Breast epithelium (tissue), 4 donors: ENCODE results near the gene PLP2. TPM values are rescaled to one million over a fixed set of nuclear protein-coding genes. Genes with fewer than 3 reads are reported as not detected.

Experiments used
- DNase-seq, 2 donors: peaks; one replicate each; pipeline ENCODE4 v3.0.0-alpha.2; 2019; ENCODE audit warnings: low spot score in 2 of 2
- H3K27ac ChIP-seq, 2 donors: fragments of 200-600 bp; sonication (generic) in 1 of 2; one replicate each; pipeline ENCODE4 v1.5.1; 2016 to 2019; ENCODE audit warnings: mild to moderate bottlenecking in 1 of 2
- H3K27me3 ChIP-seq, 2 donors: fragments of 200-600 bp; sonication (generic) in 1 of 2; one replicate each; pipeline versions ENCODE4 v1.5.1 to v1.6.0; 2017 to 2019; ENCODE audit warnings: control low read depth in 1 of 2, mild to moderate bottlenecking in 1 of 2
- H3K36me3 ChIP-seq: fragments of 200-600 bp; one replicate; pipeline ENCODE4 v1.5.1; 2019
- H3K4me1 ChIP-seq, 2 donors: fragments of 200-600 bp; sonication (generic); one replicate each; pipeline ENCODE4 v1.5.1; 2016 to 2019; ENCODE audit warnings: control low read depth in 1 of 2
- H3K4me3 ChIP-seq, 3 donors: fragments of 200-600 bp; sonication (generic); 1 replicate in 2 of 3; 2 replicates in 1 of 3; pipeline ENCODE4 v1.5.1; 2016 to 2019; ENCODE audit warnings: mild to moderate bottlenecking in 3 of 3, moderate library complexity in 2 of 3
- H3K9me3 ChIP-seq, 2 donors: fragments of 200-600 bp; sonication (generic) in 1 of 2; one replicate each; pipeline ENCODE4 v1.5.1; 2016 to 2019; ENCODE audit warnings: control low read depth in 1 of 2
- POLR2A ChIP-seq: fragments of 450-650 bp; IDR thresholded peaks from one replicate; pipeline ENCODE4 v1.6.1; 2016; ENCODE audit warnings: antibody characterized with exemption, mild to moderate bottlenecking, moderate library complexity
- POLR2AphosphoS5 ChIP-seq, 3 donors: sonication (generic); formaldehyde crosslinking; IDR thresholded peaks; one replicate each; pipeline ENCODE4 v1.6.1; 2017; ENCODE audit warnings: antibody characterized with exemption in 3 of 3
- intact Hi-C: fragments of 100-400 bp; cut with DNase I; formaldehyde crosslinking; loops from one replicate; pipeline ENCODE4 v1.15.1; 2023; ENCODE audit warnings: low total_unique reads
- total RNA-seq, 3 donors: library from RNA; depleted of rRNA; stranded (reverse); fragments of >200 nt; gene quantifications; one replicate each; pipeline ENCODE4 v1.1.0, GENCODE V29; 2016
- TF ChIP-seq, protein P1 (sequence below), 3 donors: fragments of 450-650 bp; IDR thresholded peaks; one replicate each; pipeline ENCODE4 v1.5.1; 2016 to 2017; ENCODE audit warnings: antibody characterized with exemption in 3 of 3, mild to moderate bottlenecking in 3 of 3, moderate library complexity in 3 of 3

PLP2 gene
- total RNA-seq, 3 donors from 2014 or later: 23.4 to 27.9 (median 27.8) TPM

GRCh38 chrX:49184294-49185281 is 12.9 kb downstream of the PLP2 start:
- Histone ChIP-seq H3K9me3 (no peaks in the 10 kb centered on the region), H3K36me3 (no peaks in the 10 kb centered on the region), H3K27ac (peak overlapping the region; percentile 76 to 87), H3K27me3 (peaks cover 0 to 11% of the 10 kb centered on the region in 2 donors), H3K4me1 (no peaks in the 10 kb centered on the region), H3K4me3 (peak overlapping the region; percentile 53 to 76 (median 60))
- peak; percentile 89 to 90 for DNase-seq
- TF ChIP-seq, protein P1, sequence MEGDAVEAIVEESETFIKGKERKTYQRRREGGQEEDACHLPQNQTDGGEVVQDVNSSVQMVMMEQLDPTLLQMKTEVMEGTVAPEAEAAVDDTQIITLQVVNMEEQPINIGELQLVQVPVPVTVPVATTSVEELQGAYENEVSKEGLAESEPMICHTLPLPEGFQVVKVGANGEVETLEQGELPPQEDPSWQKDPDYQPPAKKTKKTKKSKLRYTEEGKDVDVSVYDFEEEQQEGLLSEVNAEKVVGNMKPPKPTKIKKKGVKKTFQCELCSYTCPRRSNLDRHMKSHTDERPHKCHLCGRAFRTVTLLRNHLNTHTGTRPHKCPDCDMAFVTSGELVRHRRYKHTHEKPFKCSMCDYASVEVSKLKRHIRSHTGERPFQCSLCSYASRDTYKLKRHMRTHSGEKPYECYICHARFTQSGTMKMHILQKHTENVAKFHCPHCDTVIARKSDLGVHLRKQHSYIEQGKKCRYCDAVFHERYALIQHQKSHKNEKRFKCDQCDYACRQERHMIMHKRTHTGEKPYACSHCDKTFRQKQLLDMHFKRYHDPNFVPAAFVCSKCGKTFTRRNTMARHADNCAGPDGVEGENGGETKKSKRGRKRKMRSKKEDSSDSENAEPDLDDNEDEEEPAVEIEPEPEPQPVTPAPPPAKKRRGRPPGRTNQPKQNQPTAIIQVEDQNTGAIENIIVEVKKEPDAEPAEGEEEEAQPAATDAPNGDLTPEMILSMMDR (IDR thresholded peaks at IDR 0.05): no peak
- TF ChIP-seq POLR2AphosphoS5 (IDR thresholded peaks at IDR 0.05): peak in 1 of 3 donors; percentile 27
- intact Hi-C loops: no loop called here

DNA sequence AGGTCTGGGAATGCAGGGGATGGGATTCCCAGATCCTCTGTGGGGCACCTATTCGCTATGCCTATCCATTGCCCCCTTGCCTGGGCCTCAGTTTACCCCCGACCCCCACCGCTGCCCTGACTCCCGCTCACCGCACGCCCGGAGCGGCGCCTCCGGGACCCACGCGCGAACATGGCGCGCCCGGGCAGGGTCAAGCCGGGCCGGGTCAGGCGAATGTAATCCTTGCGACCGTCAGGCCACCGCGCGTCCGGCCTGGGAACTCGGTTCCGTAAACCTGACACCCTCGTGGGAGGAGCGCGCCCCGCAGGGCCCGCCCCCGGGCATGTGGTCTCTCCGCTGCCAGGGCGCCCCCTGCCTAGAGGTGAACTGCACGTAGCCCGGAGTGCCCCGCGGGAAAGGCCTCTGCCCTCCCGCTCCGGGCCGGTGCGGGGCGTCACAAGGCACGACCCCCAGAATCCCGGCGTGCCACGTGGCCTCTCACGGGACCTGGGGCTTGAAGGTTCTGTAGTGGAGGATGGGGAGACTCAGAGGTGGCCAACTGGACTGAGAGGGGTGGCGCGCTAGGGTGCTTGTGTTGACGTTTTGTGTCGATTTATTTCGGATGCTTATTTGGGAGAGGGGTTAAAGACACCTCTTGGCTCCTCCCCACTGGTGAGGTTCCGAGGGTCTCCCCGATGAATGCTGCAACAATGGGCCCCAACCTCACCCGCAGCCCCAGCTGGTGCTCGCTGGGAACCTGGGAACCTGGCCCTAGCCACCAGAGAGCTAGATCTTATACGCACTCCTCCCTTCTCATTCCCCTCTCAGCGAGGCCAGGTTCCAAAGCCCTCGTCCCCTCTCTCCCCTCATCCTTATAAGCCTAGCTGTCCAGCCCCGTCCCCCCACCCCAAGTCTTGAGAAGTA is 14.7 kb downstream of the PLP2 start, which contains the start of gene PRICKLE3:
TSS of gene PRICKLE3 (minus strand) at position 249 of the 903 bp plus-strand sequence. CDS start at position 173, 76 bp downstream.
- TF ChIP-seq POLR2AphosphoS5 (IDR thresholded peaks at IDR 0.05) (peak; percentile 41 to 63 (median 42)), POLR2A (no peak)
- TF ChIP-seq, protein P1 (IDR thresholded peaks at IDR 0.05): no peak

GRCh38 chrX:49187028-49187394 is 15.3 kb downstream of the PLP2 start:
- Histone ChIP-seq H3K4me3 (no peak overlapping the region), H3K27me3 (peaks cover 0 to 11% of the 10 kb centered on the region in 2 donors), H3K9me3 (no peaks in the 10 kb centered on the region), H3K4me1 (no peaks in the 10 kb centered on the region), H3K27ac (peak overlapping the region; percentile 78 to 92), H3K36me3 (no peaks in the 10 kb centered on the region)
- TF ChIP-seq, protein P1 (IDR thresholded peaks at IDR 0.05): no peak
- TF ChIP-seq POLR2AphosphoS5 (IDR thresholded peaks at IDR 0.05): no peak
- no peak for TF ChIP-seq POLR2A
- intact Hi-C loops: no loop called here
- DNase-seq: no peak

More for the DNA sequence above, 14.7 kb downstream of the PLP2 start, which contains the start of gene PRICKLE3:
- H3K36me3 ChIP-seq: no peaks in the 10 kb centered on the region
- DNase-seq: peak; percentile 61 to 75
- intact Hi-C loops: no loop called here
- peak within 1 kb of the TSS; percentile 78 to 92 for H3K27ac ChIP-seq
- H3K27me3 ChIP-seq: peaks cover 0 to 11% of the 10 kb centered on the region in 2 donors
- no peaks in the 10 kb centered on the region for H3K4me1 ChIP-seq
- no peaks in the 10 kb centered on the region for H3K9me3 ChIP-seq
- peak within 1 kb of the TSS; percentile 53 to 76 (median 60) for H3K4me3 ChIP-seq

- no peak for DNase-seq
- TF ChIP-seq POLR2AphosphoS5 (IDR thresholded peaks at IDR 0.05) (no peak), POLR2A (no peak)
- TF ChIP-seq, protein P1 (IDR thresholded peaks at IDR 0.05): no peak
- Histone ChIP-seq H3K4me1 (no peaks in the 10 kb centered on the region), H3K27me3 (peaks cover 0 to 11% of the 10 kb centered on the region in 2 donors), H3K9me3 (no peaks in the 10 kb centered on the region), H3K36me3 (no peaks in the 10 kb centered on the region), H3K27ac (peak overlapping the region; percentile 78 to 92), H3K4me3 (no peak overlapping the region)
- intact Hi-C loops: no loop called here
These were observed 15.8 kb downstream of the PLP2 start for GRCh38 chrX:49187526-49187925.
